IPS-NIHi11 (cell line): Measurements from ENCODE around the gene GABRD.

Source experiments
- DNase-seq: peaks from one replicate; pipeline ENCODE4 v3.0.0; 2012; ENCODE audit warnings: mixed read lengths, low spot score

GABRD gene

DNA sequence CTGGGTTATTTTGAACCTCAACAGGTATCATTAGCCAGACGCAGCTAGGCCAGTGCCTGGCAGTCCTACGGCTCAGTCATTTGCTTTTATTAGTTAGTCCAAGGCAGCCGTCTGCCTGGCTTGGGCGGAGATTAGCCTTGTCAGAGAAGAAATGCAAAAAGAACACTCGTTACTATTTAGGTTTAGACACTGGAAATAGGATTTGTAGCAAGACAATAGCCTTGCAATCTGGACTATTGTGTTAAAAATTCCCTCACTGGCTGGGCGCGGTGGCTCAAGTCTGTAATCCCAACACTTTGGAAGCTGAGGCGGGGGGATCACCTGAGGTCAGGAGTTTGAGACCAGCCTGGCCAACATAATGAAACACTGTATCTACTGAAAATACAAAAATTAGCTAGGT, 20.1 kb downstream of the GABRD start:
- no peak for DNase-seq

DNA sequence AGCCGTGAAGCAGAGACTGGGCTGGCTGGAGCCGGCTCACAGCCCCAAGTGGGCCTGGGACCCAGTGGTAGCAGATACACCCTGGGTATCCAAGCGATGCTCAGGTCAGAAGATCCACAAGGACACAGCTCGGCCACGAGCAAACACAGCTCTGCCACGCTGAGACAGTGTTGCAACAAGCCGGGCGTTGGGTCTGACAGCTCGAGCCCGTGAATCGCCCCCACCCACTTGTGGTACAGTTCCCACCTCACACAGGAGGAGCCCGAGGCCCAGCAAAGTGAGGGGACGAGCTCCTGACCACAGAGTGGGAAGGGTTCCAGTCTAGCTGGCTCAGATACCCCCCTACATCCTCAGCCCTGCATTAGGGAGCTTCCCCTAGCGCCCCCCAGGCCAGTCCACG, 22.2 kb downstream of the GABRD start:
- no peak for DNase-seq

DNA sequence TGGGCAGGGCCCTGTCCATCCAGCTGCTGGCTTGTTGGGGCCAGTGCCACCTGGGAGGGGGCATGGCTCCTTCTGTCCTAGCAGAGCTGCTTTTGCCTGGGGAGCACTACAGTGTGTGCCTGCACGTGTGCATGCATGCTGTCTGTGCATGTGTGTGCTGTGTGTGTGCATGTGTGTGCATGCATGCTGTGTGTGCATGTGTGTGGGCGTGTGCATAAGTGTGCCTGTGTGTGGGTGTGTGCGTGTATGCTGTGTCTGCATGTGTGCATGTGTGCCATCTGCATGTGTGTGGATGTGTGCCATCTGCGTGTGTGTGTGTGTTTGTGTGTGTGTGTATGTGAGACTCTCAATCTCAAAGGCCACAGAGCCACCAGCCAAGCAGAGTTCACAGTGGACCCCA, 22.7 kb downstream of the GABRD start:
- no peak for DNase-seq

DNA sequence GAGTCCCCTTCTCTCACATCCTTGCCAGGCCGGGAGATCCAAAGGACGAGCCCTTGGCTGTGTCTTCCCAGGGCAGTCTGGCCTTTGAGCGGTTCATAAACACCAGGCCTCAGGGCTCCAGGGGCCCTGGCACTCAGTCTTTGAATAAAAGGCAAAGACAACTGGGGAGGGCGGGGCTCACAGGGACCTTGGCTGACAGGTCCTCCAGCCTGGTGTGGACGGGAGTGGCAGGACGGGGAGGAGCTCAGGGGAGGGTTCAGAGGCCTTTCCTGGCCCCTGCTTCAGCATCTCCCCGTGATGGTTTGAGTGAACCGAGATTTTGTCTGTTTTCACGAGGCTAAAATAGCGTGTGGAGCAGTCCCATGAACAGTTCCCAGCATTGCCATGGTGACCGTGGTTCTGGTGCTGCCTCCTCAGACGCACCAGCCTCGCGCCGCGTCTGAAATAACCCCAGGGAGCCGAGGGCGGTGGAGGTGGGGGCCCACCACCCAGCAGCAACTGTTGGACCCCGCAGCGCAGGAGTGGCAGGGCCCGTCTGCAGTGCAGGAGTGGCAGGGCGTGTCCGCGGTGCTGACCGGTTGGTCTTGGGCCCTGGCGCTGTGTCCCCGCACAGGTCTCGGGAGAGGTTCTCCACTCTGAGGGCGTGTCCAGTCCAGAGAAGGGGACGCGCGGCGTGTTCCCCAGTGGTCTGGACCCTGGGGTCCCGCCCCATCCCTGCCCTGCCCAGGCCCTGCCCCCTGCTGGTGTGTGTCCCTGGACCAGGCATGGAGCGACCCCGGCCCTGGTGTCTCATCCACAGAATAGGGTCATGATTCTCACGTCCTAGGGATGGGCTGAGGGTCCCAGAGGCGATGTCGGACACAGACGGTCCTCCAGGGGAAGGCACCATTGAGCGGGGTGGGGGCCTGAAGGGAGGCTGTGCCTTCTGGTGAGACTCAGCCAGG, 24.0 kb downstream of the GABRD start:
- no peak for DNase-seq

DNA sequence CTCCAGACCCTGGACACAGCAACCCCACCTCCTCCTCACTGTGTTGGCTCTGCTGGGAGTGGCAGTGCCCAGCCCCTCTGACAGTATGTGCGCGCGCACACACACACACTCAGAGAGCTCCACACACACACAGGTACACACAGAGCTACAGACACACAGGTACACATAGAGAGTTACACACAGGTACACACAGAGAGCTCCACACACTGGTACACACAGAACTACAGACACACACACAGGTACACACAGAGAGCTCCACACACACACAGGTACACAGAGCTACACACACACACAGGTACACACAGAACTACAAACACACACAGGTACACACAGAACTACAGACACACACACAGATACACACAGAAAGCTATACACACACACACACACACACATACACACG, 24.7 kb downstream of the GABRD start:
- DNase-seq = no peak

DNA sequence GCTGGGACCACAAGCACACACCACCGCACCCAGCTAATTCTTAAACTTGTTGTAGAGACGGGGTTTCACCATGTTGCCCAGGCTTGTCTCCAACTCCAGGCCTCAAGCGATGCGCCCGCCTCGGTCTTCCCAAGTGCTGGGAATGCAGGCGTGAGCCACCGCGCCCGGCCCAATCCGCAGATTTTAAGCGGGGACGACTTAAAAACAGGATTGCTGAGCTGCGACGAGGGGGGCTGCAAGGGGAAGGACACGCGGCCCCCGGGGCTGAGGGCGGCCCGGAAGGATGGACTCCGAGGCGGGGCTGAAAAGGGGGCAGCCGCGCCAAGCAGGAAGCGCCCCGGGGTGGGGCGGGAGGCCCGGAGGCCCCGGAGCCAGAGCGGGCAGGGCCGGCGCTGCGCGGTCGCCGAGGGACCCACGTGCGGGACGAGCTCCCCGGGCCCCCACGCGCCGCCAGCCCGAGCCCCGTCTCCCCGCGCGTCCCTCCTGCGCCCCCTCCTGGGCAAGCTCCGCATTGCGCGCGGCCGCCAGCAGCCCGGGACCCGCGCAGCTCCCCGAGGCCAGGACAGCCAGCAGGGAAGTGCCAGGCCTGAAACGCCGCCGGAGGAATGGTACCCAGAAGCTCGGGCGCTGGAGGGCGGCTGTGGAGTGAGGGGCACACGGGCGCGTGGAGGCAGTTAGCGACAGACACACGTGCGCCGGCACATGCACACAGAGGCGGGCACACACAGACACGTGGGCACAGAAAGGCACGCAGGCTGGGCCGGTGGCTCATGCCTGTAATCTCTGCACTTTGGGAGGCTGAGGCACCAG, 25.6 kb downstream of the GABRD start:
- DNase-seq = peak; percentile 95

DNA sequence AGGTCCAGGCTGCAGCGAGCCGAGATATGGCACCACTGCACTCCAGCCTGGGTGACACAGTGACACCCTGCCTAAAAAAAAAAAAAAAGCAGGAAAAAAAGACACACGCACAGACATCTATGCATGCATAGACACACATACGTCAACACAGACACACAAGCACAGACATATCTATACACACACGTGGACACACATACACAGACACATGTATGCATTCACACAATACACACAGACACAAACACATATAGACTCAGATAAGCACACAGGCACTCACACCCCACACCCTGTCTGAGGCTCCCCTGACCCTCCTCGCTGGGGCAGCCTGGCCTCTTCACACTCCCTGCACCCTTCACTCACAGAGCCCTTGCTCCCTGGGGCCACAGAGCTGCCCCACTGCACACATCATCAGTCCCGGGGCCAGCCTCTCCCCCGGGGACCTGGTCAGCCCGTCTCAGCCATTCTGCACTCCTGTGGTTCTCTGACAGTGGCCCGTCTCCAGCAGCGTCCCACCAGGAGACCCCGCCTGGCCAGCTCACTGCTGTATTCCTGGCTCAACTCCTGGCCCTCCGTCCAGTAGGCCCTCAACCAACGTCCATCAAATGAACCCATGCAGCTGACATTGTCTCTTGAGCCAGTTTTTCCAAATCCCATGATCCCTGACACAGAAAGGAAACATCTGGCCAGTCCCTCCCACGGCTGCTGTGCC, 26.5 kb downstream of the GABRD start:
- no peak for DNase-seq

DNA sequence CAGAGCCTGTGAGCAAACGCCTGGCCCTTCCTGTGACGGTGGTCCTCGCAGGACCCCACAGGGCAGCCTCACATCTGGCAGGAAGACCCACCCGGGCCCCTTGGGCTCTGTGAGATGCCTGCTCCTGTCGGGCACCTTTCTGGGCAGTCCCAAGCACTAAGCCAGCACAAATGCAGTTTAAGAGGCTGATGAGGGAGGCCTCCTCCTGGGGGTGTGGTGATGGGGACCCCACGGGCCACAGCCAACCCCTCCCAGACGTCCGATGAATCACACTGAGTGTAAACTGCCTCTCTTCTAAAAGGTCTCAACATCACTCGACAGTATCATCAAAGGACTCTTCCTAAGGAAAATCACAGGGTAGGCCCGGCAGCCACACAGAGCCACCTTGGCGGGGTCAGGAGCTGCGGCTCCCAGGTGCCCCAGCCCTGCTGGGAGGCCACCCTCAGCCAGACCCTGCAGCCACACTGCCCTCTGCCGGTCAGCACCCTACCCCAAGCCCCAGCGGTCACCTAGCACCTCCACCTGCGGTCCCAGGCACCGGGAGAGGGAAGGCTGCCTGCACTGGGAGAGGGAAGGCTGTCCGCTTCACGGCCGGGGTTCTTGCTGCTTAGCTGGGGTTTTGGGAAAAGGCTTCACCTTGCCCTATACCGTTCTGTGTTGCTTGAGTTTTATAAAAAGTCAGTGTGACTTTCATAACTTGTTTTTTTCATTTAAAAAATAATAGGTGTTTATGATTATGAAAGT, 27.2 kb downstream of the GABRD start:
- DNase-seq = peak; percentile 87

DNA sequence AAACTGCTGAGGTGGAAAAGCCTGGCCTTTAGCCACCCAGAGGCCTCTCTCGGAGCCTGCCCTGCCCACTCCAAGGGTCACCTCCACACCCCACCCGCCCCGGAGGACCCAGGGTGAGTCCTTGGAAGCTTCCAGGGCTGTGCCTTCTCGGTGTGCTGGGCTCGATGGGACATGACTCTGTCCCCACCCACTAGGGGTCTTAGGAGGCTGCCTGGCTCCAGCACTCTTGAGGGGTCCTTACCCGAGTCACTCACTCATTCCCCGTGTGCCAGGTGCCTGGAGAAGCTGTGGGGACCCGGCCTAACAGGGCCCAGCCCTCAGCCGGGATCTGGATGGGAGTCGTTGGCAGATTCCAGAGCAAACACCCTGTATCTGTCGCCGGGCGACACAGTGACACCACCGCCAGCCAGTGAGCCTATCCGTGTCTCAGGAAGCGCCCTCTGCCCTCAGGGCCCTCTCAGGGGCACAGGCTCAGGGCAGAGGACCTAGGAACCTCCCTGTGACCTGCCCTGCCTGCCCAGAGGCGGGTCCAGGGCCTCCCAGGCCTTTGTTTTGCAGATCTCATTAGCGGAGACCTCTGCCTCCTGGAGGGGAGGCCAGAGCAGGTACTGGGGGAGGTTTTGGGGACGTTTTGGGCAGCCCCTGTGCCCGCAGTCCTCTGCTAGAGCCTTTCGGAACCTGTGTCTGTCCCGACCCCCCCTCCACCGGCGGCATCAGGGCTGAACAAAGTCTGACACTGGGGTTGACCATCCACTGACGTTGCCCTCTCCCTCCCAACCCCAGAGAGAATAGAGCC, 28.0 kb downstream of the GABRD start:
- DNase-seq = no peak

DNA sequence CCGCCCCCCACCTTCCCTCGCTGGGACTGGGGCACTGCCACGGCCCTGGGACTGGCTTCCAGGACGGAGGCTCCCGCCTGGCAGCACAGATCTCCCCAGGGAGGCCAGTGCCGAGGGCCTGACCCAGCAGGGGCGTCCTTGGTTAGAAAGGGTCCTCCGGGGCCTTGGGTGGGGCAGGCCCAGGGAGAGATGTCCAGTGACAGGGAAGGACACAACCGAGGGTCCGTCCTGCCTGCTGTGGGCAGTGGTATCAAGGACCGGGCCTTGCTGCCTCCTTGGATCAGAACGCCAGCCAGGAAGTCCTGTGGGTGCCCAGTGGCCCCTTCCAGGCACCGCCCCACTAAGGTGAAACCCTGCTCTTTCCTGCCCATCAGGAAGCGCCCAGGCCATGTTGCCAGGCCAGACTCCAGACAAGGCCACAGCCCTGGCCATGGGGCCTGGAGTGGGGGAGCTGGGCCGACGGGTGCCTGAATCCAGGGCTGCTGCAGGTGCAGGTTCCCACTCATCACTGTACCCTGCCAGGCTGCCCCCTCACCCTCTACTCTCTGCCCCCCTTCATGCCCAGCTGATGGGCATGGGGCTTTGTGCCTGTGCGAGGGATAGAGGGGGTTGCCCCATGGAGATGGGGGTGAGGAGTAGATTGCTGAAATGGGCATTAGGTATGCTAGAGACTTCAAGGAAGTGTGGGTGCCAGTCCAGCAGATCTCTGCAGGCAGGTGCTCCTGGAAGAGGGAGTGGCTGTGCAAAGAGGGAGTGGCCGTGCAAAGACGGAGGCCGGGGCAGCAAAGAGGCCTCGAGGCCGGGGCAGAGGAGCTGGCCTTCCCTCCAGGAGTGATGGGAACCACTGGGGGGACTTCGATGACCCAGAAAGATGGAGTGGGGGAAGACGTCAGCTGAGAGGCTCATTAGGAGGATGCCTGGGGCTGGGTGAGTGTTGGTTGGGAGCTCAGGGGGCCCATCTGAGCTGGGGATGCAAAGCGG, 28.9 kb downstream of the GABRD start:
- no peak for DNase-seq

DNA sequence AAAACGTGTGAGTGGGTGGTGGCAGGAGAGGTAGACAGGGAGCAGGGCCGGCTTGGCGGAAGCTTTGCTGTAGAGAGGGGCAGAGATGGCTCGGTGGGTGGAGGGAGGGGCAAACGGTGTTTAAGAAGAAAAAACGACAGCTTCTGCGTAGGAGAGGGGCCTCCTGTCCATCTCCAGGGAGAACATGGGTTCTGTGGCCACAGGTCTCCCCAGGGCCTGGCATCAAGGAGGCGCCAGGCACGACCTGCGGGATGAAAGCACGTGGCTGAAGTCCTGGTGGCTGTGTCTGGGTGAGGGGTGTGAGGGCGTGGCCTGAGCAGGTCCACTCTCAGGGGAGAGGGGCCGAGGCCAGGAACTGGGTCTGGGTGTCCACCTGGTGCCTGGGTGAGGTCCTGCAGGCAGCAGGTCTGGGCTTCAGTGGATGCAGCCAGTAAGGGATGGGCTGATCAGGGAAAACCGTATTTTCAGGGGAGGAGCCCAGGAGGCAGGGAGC, 30.1 kb downstream of the GABRD start:
- peak; percentile 77 for DNase-seq

DNA sequence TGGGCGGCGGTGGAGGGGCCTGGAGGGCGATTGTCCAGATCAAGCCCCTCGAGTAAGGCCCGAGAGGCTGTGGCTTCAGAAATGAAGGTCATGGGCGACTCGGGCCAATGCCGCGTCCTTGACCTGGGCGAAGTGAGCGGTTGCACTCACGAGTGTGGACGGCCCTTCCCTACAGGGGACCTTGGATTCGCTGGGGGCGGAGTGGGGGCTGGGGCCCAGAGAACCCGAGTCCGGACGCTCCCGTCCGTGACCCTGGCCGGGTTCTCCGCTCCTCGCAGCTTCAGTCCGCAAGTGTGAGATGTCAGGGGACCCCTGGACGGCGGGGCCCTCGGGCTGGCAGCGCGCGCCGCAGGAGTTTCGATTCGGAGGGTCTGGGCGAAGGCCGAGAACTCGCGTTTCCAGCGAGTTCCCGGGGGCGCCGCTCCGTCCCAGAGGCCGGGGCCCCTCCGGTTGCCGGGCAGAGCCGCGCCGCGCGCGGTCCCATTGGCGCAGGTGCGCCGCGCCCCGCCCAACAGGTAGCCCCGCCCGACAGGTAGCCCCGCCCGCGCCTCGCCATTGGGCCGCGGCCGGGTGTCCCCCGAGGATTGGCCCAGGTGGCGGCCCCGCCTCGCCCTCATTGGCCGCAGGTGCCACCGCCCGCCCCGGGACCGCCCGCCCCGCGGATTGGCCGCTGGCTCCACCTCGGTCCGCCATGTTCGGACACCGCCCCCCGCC, 30.7 kb downstream of the GABRD start, which contains the start of gene PRKCZ:
PRKCZ (plus strand) TSS at position 694 of the 714 bp plus-strand sequence. CDS start 220 bp downstream, outside the sequence.
- peak; percentile 98 for DNase-seq

DNA sequence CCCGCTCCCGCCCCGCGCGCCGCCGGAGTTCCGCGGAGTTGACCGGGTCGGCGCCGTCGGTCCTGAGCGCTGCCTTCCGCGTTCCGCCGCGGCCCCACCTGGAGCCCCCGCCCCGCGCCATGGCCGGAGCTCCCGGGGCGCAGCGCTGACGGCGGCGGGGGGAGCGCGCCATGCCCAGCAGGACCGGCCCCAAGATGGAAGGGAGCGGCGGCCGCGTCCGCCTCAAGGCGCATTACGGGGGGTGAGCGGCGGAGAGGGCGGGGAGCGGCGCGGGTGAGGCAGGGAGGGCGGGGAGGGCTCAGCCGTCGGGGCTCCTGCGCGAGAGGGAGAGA, 31.3 kb downstream of the GABRD start:
- DNase-seq = peak; percentile 70

DNA sequence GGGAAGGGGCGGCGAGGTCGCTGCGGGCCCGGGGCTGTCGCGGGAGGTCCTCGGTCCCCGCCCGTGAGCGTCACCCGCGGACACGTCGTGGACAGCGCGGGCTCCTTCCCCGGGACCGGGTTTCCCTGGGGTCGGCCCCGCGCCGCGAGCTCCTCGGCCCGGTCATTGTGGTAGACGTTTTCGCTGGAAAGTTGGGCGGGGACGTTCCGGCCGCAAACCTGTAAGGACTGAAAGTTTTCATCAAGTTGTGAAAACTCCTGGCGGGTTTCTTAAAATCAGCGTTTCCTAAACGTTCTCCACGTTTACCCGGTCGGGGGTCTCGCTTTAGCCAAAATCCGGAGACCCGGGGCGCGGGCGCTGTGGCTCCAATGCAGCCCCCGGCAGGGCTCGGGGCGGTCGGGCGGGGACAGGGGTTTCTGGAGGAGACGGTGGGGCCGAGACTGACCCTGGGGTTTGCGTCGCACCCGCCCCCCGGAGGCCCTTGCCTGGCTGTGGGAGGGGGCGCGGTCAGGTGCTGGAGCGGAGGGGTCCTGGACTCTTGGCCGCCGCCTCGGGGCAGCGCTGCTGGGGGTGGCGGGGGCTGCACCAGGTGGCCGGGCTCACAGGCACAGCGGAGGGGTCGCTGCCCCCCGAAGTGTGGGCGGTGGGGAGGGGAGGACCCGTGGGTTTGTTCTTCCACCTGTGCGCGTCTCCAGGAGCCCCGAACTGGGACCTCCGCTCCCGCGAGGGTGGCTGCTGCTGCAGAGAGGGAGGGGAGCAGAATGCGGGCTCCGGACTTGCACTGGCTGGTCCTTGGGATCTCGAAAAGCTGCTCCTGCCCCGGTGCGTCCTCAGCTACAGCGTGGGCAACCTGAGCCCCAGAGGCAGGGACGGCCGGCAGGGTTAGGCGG, 31.9 kb downstream of the GABRD start:
- DNase-seq = no peak

DNA sequence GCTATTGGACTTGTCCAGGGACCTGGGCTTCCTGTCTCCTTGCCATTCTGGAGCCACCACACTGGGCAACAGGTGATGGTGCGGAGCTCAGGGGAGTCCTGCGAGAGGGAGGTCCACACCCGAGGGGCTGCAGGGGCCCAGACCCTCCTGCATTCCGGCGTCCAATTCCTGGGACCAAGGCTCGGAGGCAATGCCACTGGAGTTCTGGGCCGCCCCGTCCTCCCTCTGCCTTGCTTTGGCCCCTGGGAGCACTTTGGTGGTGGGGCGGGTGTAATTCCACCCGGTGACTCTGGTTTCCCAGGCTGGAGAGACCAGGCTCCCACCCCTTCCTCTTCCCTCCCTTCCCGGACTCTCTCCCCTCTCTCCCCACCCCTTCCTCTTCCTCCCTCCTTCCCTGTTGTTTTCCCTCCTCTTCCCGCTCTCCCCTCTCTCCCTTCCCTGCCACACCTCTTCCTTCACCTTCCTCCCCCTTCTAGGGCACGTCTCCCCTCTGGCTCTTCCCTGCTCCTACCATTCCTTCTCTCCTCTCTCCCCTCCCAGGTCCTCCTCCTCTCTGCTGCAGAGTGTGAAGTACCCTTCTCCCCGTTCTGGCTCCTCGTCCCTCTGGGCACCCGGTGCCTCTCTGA, 33.0 kb downstream of the GABRD start:
- no peak for DNase-seq

DNA sequence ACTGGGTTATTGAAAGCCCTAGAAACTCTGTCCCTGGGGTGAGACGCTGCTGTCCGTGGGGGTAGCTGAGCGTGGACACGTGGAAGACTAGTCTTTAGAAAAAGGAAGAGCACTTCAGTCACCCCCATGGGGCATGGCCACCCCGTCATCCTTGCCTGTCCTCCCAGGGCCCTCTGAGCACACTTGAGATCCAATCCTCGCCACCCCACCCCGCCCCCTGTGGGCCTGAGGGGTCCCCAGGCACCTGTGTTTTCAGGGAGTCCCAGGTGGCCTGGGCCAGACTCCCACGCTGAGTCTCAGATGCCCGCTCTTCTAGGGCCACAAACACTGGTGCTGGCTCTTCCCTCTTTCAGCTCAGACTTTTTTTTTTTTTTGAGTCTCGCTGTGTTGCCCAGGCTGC, 33.6 kb downstream of the GABRD start:
- no peak for DNase-seq

DNA sequence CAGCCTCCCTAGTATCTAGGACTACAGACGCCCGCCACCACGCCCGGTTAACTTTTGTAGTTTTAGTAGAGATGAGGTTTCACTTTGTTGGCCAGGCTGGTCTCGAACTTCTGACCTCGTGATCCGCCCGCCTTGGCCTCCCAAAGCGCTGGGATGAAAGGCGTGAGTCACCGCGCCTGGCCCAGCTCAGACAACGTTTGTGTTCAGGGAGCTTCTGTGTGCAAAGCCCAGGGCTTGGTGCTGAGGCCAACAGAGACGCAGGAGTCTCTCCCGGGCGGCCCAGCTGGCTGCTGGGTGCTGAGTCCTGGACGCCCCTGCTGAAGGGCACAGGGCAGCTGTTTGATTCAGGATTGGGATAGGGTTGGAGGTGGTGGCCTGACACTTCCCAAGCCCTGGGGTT, 34.1 kb downstream of the GABRD start:
- DNase-seq = no peak
